IMR-90 (cell line): ENCODE results near the gene STRADA. TPM values are rescaled to one million over a fixed set of nuclear protein-coding genes. Genes with fewer than 3 reads are reported as not detected.

Source experiments
- ATAC-seq: fragments of 200-7000 bp; cut with Tn5 transposase; 2 replicates; pipeline ENCODE4 v1.9.1; 2020; ENCODE audit warnings: low read depth, mild to moderate bottlenecking, moderate library complexity
- BruUV-seq: library from RNA; stranded (reverse); fragments of 400-500 nt; replicated peaks from 2 replicates; lab custom pipeline; 2021; lab: Mats Ljungman, UMichigan
- CTCF ChIA-PET: fragments of 300-600 bp; formaldehyde crosslinking; extraction: SDS; loops from one replicate; lab custom pipeline; 2021; ENCODE audit warnings: antibody characterized with exemption; lab: Yijun Ruan, JAX
- POLR2A ChIA-PET: fragments of 300-600 bp; sonication (Branson Sonifier 250); formaldehyde crosslinking; loops from one replicate; lab custom pipeline; 2022; ENCODE audit warnings: antibody characterized with exemption; ENCODE audit not compliant: unreplicated experiment; lab: Charles Lee
- DNase-seq: peaks from one replicate; pipeline ENCODE4 v3.0.0; 2013
- H2AFZ ChIP-seq: replicated peaks from 2 replicates; pipeline ENCODE3; 2013; ENCODE audit warnings: low read length, mild to moderate bottlenecking; ENCODE audit not compliant: poor library complexity
- H2AK5ac ChIP-seq: 2 replicates; pipeline ENCODE4 v1.6.1; 2013; ENCODE audit warnings: low read depth, low read length, inconsistent platforms
- H2AK9ac ChIP-seq: replicated peaks from 2 replicates; pipeline ENCODE3; 2013; ENCODE audit warnings: mild to moderate bottlenecking, low read depth, low read length, moderate library complexity; ENCODE audit not compliant: poor library complexity
- H2BK120ac ChIP-seq: 2 replicates; pipeline ENCODE4 v1.6.1; 2013; ENCODE audit warnings: low read depth, low read length, inconsistent platforms
- H2BK15ac ChIP-seq: 3 replicates; pipeline ENCODE4 v1.6.1; 2013; ENCODE audit warnings: low read depth, low read length, inconsistent platforms
- H2BK20ac ChIP-seq: 2 replicates; pipeline ENCODE4 v1.6.1; 2013; ENCODE audit warnings: low read depth, mild to moderate bottlenecking, inconsistent platforms, low read length, moderate library complexity
- H2BK5ac ChIP-seq: 2 replicates; pipeline ENCODE4 v1.6.1; 2013; ENCODE audit warnings: mild to moderate bottlenecking, low read depth, low read length, inconsistent platforms; ENCODE audit not compliant: poor library complexity, severe bottlenecking
- H3K14ac ChIP-seq: replicated peaks from 2 replicates; pipeline ENCODE4 v1.6.1; 2013; ENCODE audit warnings: low read depth, low read length, inconsistent platforms
- H3K18ac ChIP-seq: 2 replicates; pipeline ENCODE4 v1.6.1; 2013; ENCODE audit warnings: low read depth, low read length, control low read depth
- H3K23ac ChIP-seq: 2 replicates; pipeline ENCODE4 v1.6.1; 2013; ENCODE audit warnings: low read depth, low read length, inconsistent platforms
- H3K27ac ChIP-seq: 2 replicates; pipeline ENCODE4 v1.5.1; 2013; ENCODE audit warnings: mild to moderate bottlenecking, control low read depth, low read length; ENCODE audit not compliant: insufficient read depth
- H3K27me3 ChIP-seq: 2 replicates; pipeline ENCODE4 v1.6.1; 2013; ENCODE audit warnings: low read length; ENCODE audit not compliant: control insufficient read depth, insufficient read depth
- H3K36me3 ChIP-seq: 2 replicates; pipeline ENCODE4 v1.6.1; 2013; ENCODE audit warnings: low read length, mixed read lengths; ENCODE audit not compliant: control insufficient read depth, insufficient read depth
- H3K4ac ChIP-seq: 2 replicates; pipeline ENCODE4 v1.6.1; 2013; ENCODE audit warnings: low read depth, low read length, inconsistent platforms
- H3K4me1 ChIP-seq: 2 replicates; pipeline ENCODE4 v1.6.1; 2013; ENCODE audit warnings: low read length, mixed read lengths; ENCODE audit not compliant: control insufficient read depth, insufficient read depth
- H3K4me2 ChIP-seq: 2 replicates; pipeline ENCODE4 v1.6.1; 2013; ENCODE audit warnings: low read depth, mild to moderate bottlenecking, control low read depth, low read length, moderate library complexity
- H3K4me3 ChIP-seq: 2 replicates; pipeline ENCODE4 v1.5.1; 2013; ENCODE audit warnings: low read depth, mild to moderate bottlenecking, control low read depth, low read length, moderate library complexity; ENCODE audit not compliant: insufficient read depth
- H3K56ac ChIP-seq: 2 replicates; pipeline ENCODE4 v1.6.1; 2013; ENCODE audit warnings: low read length, inconsistent platforms; ENCODE audit not compliant: insufficient read depth; ENCODE audit errors: extremely low read depth
- H3K79me1 ChIP-seq, 2 experiments: 2 replicates each; pipeline ENCODE4 v1.6.1; 2013; ENCODE audit warnings: low read length in 2 of 2, inconsistent platforms in 1 of 2, low read depth in 1 of 2
- H3K9ac ChIP-seq: 2 replicates; pipeline ENCODE4 v1.6.1; 2013; ENCODE audit warnings: low read depth, low read length, control low read depth
- H3K9me1 ChIP-seq: 2 replicates; pipeline ENCODE4 v1.6.1; 2013; ENCODE audit warnings: low read length, inconsistent platforms; ENCODE audit not compliant: insufficient read depth
- H3K9me3 ChIP-seq: 2 replicates; pipeline ENCODE4 v1.6.1; 2013; ENCODE audit warnings: low read length; ENCODE audit not compliant: control insufficient read depth, insufficient read depth
- H4K20me1 ChIP-seq: 2 replicates; pipeline ENCODE4 v1.6.1; 2013; ENCODE audit warnings: low read length, inconsistent platforms; ENCODE audit not compliant: insufficient read depth
- H4K5ac ChIP-seq: 2 replicates; pipeline ENCODE4 v1.6.1; 2013; ENCODE audit warnings: mild to moderate bottlenecking, low read depth, low read length, control low read depth
- H4K8ac ChIP-seq, 2 experiments: 2 replicates each; pipeline ENCODE4 v1.6.1; 2013; ENCODE audit warnings: low read depth in 2 of 2, low read length in 2 of 2, control low read depth in 1 of 2, inconsistent platforms in 1 of 2
- H4K91ac ChIP-seq: 2 replicates; pipeline ENCODE4 v1.6.1; 2013; ENCODE audit warnings: low read depth, low read length, inconsistent platforms; ENCODE audit not compliant: insufficient read depth
- MAZ ChIP-seq: IDR thresholded peaks from 2 replicates; pipeline ENCODE4 v1.6.1; 2012; ENCODE audit warnings: low read depth, mild to moderate bottlenecking, low read length, improper control_type of control experiment, moderate library complexity, borderline replicate concordance
- MXI1 ChIP-seq: IDR thresholded peaks from 2 replicates; pipeline ENCODE4 v1.6.1; 2012; ENCODE audit warnings: low read depth, mild to moderate bottlenecking, low read length, moderate library complexity, borderline replicate concordance
- POLR2A ChIP-seq: IDR thresholded peaks from 2 replicates; pipeline ENCODE4 v1.6.1; 2012; ENCODE audit warnings: mild to moderate bottlenecking, low read depth, low read length
- RCOR1 ChIP-seq: IDR thresholded peaks from 2 replicates; pipeline ENCODE4 v1.6.1; 2012; ENCODE audit warnings: mild to moderate bottlenecking, low read length, improper control_type of control experiment; ENCODE audit not compliant: insufficient replicate concordance
- WGBS, 2 experiments: methylation state at CpG; one replicate each; pipeline versions ENCODE4 v1.1.5 to v1.1.7; 2013; ENCODE audit warnings: missing lambda C conversion rate in 2 of 2; ENCODE audit not compliant: insufficient read length in 1 of 2; ENCODE audit errors: extremely low coverage in 2 of 2; 5-methylcytosine and 5-hydroxymethylcytosine counted together
- dilution Hi-C: fragments of 300-500 bp; cut with HindIII; formaldehyde crosslinking; loops from one replicate; pipeline ENCODE4 v1.14.3; 2018; ENCODE audit warnings: low sequenced_read_pairs; ENCODE audit not compliant: unreplicated experiment
- in situ Hi-C: fragments of 300-500 bp; cut with MboI; formaldehyde crosslinking; loops from 3 replicates; pipeline ENCODE4 v1.14.3; 2019; ENCODE audit warnings: low sequenced_read_pairs, inconsistent platforms, mixed read lengths
- intact Hi-C: fragments of 100-400 bp; cut with micrococcal nuclease; formaldehyde crosslinking; loops from 2 replicates; pipeline ENCODE4 v1.10.0; 2022
- polyA plus RNA-seq, 3 experiments: library from polyadenylated mRNA; depleted of rRNA; stranded (reverse); fragments of >200 nt; gene quantifications; 2 replicates each; pipeline ENCODE4 v1.2.3, GENCODE V29; 2012; ENCODE audit warnings: low replicate concordance in 1 of 3
- total RNA-seq: library from RNA; depleted of rRNA; stranded (reverse); fragments of >200 nt; gene quantifications from 2 replicates; pipeline ENCODE4 v1.2.3, GENCODE V29; 2012

The STRADA gene
- total and polyA plus RNA-seq, 2 of the 4 experiments (the other 2 are of a cell fraction): 19.9 to 30.9 TPM

DNA sequence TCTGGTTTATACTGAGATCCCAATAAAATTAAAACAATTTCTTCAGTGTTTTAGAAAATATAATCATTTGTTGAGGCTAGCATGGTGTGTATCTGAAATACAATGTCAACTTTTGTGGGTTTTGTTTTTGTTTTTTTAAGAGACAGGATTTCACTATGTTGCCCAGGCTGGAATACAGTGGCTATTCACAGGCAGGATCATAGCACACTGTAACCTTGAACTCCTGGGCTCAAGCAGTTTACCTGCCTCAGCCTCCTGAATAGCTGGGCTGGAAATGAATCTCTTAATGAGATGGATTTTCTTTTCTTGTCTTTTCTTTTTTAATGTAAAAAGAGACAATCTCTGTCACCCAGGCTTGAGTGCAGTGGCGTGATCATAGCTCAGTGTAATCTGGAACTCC, 44.5 kb upstream of the STRADA start:
- no peak overlapping the region for H2BK15ac ChIP-seq
- H3K27ac ChIP-seq: no peak overlapping the region; the same call in 1 of the 2 replicates
- no TSS peak for BruUV-seq
- no peak overlapping the region for H3K4ac ChIP-seq
- H2BK20ac ChIP-seq: no peak overlapping the region
- no peak overlapping the region for H3K4me3 ChIP-seq
- H4K5ac ChIP-seq: no peak overlapping the region
- H3K18ac ChIP-seq: no peak overlapping the region
- no peak overlapping the region for H4K8ac ChIP-seq
- WGBS, 2 experiments: no CpG with 5 or more reads among the region's 1 CpG
- H2BK120ac ChIP-seq: no peak overlapping the region
- no peak overlapping the region for H3K4me2 ChIP-seq
- H2BK5ac ChIP-seq: no peak overlapping the region
- H3K23ac ChIP-seq: no peak overlapping the region
- dilution Hi-C loops: no loop called here
- H3K14ac ChIP-seq: no peak overlapping the region
- H3K9me3 ChIP-seq: no peaks in the 10 kb centered on the region
- no peak overlapping the region for H3K56ac ChIP-seq
- CTCF ChIA-PET: no interaction called here
- POLR2A ChIA-PET: no interaction called here
- no peak for DNase-seq
- intact Hi-C loops: no loop called here
- peaks cover 12% of the 10 kb centered on the region for H3K9me1 ChIP-seq
- H4K20me1 ChIP-seq: peaks cover 85% of the 10 kb centered on the region
- no peak overlapping the region for H2AFZ ChIP-seq
- H2AK5ac ChIP-seq: no peak overlapping the region
- no peak for ATAC-seq
- no peak overlapping the region for H2AK9ac ChIP-seq
- peaks cover 16 to 64% of the 10 kb centered on the region in 2 experiments; a peak in 3 of 4 replicates for H3K79me1 ChIP-seq
- peaks cover 35% of the 10 kb centered on the region for H3K36me3 ChIP-seq
- no peaks in the 10 kb centered on the region for H3K27me3 ChIP-seq
- peaks cover 6% of the 10 kb centered on the region; the same call in 1 of the 2 replicates for H3K4me1 ChIP-seq
- in situ Hi-C loops: no loop called here
- TF ChIP-seq RCOR1 (no peak), MXI1 (no peak), POLR2A (no peak), MAZ (no peak)
- no peak overlapping the region for H4K91ac ChIP-seq
- no peak overlapping the region for H3K9ac ChIP-seq
